HS-27A (cell line): ENCODE results near the gene SLC39A11.
"Not testable (repeated sequence)": the region's sequence is repeated elsewhere in the genome, so short reads cannot be mapped to it uniquely, and the experiment has no call there.

Experiments used
- DNase-seq: peaks from one replicate; pipeline ENCODE4 v3.0.0-alpha.2; 2012; ENCODE audit warnings: low read depth, missing footprints

The SLC39A11 gene

GRCh38 chr17:72654706-72655105 lies 437.8 kb downstream of the SLC39A11 start:
- no peak for DNase-seq

DNA sequence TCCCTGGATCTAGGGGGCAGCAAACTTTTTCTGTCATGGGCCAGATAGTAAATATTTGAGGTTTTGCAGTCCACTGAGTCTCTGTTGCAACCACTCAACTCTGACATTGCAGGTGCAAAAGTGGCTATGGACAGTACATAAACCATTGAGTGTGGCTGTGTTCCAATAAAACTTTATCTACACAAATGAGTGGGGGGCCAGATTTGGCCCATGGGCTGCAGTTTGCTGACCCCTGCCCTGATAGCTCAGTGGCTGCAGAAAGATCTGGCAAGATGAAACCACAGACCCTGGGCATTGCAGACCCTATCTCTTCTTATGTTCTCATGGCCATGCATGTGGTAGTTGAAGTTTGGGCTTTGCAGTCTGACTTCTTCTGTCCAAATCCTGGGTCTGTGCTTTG lies 440.5 kb downstream of the SLC39A11 start:
- DNase-seq: no peak

DNA sequence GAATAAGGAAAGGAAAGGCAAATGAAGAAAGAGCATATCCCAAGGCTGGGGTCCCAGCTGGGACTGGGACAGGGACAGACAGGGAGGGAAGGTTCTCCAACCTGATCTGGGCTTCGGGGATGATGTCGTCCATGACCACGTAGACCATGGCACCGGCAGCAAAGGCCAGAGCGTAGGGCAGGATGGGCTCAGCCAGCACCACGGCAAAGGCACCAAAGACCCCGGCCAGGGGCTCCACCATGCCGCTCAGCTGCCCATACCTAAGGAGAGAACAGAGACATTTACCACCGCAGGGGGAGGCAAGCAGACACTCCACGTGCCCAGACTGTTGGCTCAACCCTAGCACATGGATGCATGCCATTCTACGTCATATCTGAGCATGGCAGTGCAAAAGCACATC lies 443.8 kb downstream of the SLC39A11 start:
- no peak for DNase-seq

DNA sequence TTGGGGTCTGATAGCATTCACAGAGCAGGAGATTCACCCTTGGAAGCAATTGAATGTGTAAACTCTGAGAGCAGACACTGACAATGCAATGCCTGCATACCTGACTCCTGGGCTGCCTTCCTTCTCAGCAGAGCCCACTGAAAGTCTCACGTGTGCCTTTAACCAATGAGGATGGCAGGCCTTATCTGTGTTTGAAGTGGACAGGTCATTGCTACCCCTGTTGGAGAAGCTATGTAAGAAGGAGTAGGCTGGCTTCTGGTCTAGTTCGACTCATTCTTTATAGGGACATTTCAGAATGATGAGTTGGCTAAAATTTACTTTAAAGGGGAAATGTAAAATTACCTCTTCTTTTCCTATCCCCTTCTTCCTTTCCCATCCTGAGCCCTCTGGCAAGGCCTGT lies 446.3 kb downstream of the SLC39A11 start:
- DNase-seq: no peak

GRCh38 chr17:72644492-72644891 lies 448.0 kb downstream of the SLC39A11 start:
- DNase-seq: no peak

- no peak for DNase-seq
Measured at GRCh38 chr17:72643575-72644216, 448.8 kb downstream of the SLC39A11 start.

DNA sequence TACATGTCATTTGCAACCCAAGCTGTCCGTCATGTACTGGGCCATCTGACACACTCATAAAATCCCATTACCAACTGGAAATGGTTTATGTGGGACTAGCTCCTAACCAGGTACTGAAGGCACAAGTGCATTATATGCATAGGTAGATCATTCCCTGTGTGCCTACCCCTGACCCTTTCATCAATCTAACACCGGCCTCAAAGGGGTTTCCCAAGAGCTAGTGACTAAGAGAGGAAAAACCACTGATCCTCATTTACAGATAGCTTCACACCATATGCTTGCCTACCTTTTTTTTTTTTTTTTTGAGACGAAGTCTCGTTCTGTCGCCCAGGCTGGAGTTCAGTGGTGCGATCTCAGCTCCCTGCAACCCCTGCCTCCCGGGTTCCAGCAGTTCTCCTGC lies 449.8 kb downstream of the SLC39A11 start:
- no peak for DNase-seq

DNA sequence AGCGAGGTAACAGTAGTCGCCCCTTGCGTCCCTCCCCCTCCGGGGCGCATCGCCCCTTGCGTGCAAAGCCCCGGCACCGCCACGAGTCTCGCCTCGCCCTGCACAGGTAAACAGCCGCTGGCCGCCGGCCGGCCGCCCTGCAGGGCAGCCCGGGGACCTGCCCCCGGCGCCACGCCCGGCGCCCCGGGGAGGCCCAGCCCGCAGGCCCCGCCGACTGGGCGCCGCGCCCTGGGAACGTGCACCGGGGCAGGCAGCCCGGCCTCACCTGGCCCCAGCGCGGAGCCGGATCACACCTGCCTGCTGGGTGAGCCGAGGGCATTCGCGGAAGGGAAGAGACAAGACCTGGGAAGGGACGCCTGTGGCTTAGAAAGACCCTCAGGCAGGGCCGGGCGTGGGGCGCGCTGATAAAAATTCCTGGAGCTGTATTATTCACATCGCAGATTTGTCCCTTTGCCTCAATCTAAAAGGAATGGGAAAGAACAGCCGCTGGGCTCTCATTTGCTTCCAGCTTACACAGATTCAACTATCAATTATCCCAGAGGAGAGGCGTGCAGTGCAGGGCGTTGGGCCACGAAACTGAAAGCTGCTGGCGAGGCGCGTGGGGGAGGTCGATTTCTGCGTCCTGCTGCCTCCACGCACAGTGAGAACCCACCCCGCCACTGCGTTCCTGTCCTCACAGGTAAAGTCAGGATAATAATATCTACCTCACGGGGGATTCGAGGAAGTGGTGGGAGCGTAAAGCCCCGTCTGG lies 451.9 kb downstream of the SLC39A11 start:
- no peak for DNase-seq

GRCh38 chr17:72639711-72640110 lies 452.8 kb downstream of the SLC39A11 start:
- DNase-seq: no peak

DNA sequence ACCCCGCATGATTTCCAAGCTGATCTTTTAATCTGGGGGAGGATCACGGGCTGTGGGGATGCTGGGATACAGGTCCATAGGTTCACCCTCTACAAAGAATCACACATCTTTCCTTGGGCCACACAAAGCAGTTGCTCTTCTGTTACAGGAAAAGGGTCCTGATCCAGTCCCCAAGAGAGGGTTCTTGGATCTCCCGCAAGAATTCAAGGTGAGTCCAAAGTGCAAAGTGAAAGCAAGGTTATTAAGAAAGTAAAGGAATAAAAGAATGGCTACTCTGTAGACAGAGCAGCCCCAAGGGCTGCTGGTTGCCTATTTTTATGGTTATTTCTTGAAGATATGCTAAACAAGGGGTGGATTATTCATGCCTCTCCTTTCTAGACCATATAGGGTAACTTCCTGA lies 453.6 kb downstream of the SLC39A11 start:
- DNase-seq: not testable (repeated sequence)

DNA sequence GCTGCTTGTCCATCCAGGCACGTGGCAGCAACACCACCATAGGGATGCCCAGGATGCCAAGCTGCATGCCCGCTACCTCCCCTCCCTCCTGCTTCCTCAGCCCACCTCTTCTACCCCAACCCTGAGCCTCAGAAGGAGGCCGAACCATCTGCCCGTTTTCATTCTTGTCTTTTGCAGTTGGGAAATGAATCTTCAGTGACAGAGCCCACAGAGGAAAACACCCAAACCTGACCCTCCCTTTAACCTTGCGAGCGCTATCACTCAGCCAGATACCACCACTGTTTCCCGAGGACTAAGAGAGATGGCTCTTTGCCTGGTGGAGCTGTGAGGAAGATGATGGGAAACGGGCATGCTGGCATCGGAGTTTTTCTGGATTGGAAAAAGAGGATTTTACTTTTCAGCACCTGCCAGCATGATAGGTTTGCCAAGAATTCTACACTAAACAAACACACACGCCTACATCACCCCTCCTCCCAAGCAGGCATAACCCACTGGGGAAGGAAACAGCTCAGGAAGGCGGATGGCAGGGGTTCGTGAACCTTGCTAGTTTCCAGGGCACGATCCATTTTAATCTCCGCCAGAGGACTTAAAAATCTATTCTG lies 457.4 kb downstream of the SLC39A11 start:
- DNase-seq: no peak

DNA sequence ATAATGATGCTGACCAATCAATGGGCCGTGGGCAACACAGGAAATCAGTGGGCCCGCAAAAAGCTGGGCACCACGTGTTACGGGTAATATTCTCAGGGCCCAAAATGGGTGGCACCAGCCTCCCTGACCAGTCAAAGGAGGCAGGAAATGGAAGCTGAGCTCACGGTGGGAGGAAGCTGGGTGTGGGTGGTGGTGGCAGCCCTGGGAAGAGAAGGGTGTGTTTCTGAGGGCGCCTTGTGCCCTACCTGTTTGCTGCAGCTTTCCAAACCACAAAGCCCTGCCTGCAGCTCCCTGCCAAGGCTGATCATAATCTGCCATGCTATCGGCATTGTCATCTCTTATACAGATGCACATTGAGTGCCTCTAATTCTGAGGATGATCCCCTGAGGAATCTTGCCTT lies 457.9 kb downstream of the SLC39A11 start:
- no peak for DNase-seq

- no peak for DNase-seq
Measured at GRCh38 chr17:72631949-72632684, 460.4 kb downstream of the SLC39A11 start.

DNA sequence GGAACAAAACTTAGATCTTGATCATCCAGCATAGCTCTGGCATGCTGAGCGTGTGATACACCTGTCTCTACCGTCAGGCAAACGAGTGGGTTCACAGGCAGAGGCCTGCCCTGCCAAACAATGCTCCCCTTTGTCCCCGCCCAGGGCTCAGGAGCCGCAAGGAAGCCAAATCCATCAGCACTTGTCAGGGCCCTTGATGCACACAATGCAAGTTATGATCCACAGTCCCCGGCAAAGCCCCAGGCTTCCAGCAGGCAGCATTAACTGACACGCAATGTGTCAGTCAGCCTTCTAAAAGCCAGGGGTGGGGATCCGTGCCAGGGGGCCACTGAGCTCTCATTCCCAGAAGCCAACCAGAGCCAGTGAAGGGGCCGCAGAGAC lies 460.9 kb downstream of the SLC39A11 start:
- no peak for DNase-seq

- no peak for DNase-seq
Measured at GRCh38 chr17:72624652-72625051, 467.8 kb downstream of the SLC39A11 start.

DNA sequence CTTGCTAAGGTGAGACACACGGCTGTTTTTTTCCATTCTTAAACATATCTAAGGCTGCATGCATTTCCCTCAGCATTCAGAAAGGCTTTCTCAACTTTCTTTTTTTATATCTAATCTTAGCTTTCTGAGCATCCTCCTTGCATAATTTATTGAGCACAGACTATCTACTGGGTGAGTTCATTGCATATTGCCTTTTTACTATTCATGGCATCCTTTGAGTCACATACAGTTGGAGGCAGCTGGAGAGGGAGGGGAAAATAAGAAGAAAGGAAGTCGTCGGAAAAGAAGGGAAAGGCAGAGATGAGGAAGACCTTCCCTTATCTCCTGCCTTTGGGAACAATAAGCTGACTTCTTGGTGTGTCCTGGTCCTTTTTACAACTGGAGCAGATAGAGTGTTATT lies 468.3 kb downstream of the SLC39A11 start:
- DNase-seq: no peak

- DNase-seq: no peak
Measured at GRCh38 chr17:72622661-72623433, 469.6 kb downstream of the SLC39A11 start.

DNA sequence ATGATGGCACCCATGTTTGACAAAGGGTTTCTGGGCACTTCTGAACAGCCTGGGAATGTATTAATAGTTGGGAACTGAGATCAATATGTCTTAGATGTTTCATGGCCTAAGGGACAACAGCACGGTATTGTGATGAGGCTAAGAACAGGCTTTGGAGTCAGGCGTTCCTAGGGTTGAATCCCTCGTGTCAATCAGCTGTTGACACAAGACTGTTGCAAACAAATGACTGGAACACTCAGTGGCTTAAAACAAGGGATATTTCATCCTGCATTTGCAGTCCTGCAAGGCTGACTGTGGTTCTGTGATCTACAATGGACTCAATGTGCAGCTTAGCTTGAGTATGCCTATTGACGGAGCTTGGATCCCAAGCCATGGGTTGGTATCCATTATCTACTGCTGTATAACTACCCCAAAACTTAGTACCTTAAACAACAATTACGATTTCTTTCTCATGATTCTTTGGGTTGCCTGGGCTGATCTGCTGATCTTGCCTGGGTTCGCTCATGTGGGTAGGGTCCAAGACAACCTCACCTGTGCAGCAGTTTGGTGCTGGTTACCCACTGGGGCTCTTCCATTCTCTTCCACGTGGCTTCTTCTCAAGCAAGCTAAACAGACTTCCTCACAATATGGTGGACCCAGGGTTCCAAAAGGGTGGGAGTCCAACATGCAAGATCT lies 472.4 kb downstream of the SLC39A11 start:
- DNase-seq: no peak

GRCh38 chr17:72618001-72618509 lies 474.4 kb downstream of the SLC39A11 start:
- DNase-seq: no peak

DNA sequence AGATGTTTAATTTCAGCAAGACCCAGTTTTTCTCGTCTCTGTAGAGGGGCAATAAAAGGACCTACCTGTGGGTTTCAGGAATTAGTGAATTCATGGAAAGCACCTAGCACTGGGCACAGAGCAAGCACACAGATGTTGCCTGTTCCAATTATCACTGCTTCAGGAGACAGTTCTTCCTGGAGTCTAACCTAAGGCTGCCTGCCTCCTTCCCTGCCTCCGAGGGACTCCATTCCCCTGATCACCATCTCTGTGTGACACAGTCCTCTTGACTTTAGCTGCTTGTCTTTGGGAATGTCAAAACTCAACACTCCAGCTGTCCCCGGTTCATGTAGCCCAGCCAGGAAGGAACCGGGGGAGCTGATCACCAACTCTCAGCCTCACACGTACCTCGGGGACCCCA lies 474.9 kb downstream of the SLC39A11 start:
- no peak for DNase-seq

DNA sequence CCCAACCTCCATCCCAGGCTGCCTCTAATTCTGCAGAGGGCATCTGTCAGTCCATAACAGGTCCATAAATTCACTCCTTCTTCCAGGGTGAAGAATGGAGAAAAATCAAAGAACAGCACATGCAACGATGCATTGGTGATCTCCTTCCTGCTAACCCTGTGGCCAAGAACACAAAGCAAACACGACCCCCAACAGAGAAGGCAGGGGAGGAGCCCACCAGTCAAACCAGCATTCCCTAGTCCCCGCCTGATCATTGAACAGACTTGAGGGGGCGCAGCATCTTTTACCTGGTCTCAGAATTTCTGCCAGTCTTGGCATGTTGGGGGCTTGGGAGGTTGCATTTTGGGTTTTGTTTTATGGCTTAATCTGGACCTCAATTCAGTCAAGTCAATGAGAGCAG lies 476.0 kb downstream of the SLC39A11 start:
- DNase-seq: no peak
